Astrocyte (in vitro differentiated cells and primary cell): Measurements from ENCODE around the gene VDR.

Source experiments
- CTCF ChIP-seq: IDR thresholded peaks from 2 replicates; pipeline ENCODE4 v1.5.1; 2011; ENCODE audit warnings: low read depth, mild to moderate bottlenecking, inconsistent platforms, low read length, moderate library complexity; ENCODE audit not compliant: insufficient read depth
- EZH2 ChIP-seq: IDR thresholded peaks from 2 replicates; pipeline ENCODE4 v1.6.1; 2012; ENCODE audit warnings: mild to moderate bottlenecking, low read length, inconsistent platforms; ENCODE audit not compliant: insufficient read depth

GRCh38 chr12:47794679-47795078 lies 110.1 kb downstream of the VDR start:
- TF ChIP-seq CTCF = no peak
- TF ChIP-seq EZH2 = no peak
